Measurements from ENCODE around the gene ABHD4. TPM values are rescaled to one million over a fixed set of nuclear protein-coding genes. Genes with fewer than 3 reads are reported as not detected.

Gene ABHD4
- total and polyA plus RNA-seq, 10 of the 15 experiments (the other 5 are each of a cell fraction or from before 2014, with no cell fraction given), result 5.4 to 28.7 (median 10.8) TPM

- RAD21 ChIA-PET (ENCODE audit: unreplicated experiment), result no interaction called here
- H3K9ac ChIP-seq (ENCODE audit: control insufficient read depth, insufficient read depth, low read length), result no peak overlapping the region
- intact Hi-C loops (cut with micrococcal nuclease; ENCODE audit: unreplicated experiment) (no loop called here), in situ Hi-C loops (cut with MboI) (loop anchor here (5.0 kb wide), 1 partner anchor 280 kb away; no protein-coding TSS in a partner anchor)
- peaks cover 35% of the 10 kb centered on the region for H3K79me2 ChIP-seq (ENCODE audit: control insufficient read depth, insufficient read depth, low read length)
- SMC1A ChIA-PET (ENCODE audit: uncharacterized antibody, unreplicated experiment), result no interaction called here
- H3K4me2 ChIP-seq (ENCODE audit: control insufficient read depth, insufficient read depth), result no peak overlapping the region
- POLR2A ChIA-PET, result no interaction called here
- H3K27ac ChIP-seq (ENCODE audit: control insufficient read depth, insufficient read depth), result no peak overlapping the region
- CTCF ChIA-PET, result no interaction called here
- DNase-seq (ENCODE audit: low read depth, low spot score) (no peak), FAIRE-seq (no peak), ATAC-seq (peak; percentile 71)
- TF ChIP-seq CREM (IDR thresholded peaks at IDR 0.05; ENCODE audit: low read depth) (0 out of 2 replicates have a peak, but pooled peaks have one; percentile 20), CREB1 (IDR thresholded peaks at IDR 0.05; ENCODE audit: low read depth) (peak; percentile 63; the same call in 1 of the 2 replicates), ATF7 (IDR thresholded peaks at IDR 0.05; ENCODE audit: low read depth) (peak; percentile 47; the same call in 1 of the 2 replicates), NFYA (IDR thresholded peaks at IDR 0.05; ENCODE audit: borderline replicate concordance, low read depth, low read length) (no peak), E2F4 (IDR thresholded peaks at IDR 0.05; ENCODE audit: low read depth, low read length) (no peak)
- TF ChIP-seq, protein P1, sequence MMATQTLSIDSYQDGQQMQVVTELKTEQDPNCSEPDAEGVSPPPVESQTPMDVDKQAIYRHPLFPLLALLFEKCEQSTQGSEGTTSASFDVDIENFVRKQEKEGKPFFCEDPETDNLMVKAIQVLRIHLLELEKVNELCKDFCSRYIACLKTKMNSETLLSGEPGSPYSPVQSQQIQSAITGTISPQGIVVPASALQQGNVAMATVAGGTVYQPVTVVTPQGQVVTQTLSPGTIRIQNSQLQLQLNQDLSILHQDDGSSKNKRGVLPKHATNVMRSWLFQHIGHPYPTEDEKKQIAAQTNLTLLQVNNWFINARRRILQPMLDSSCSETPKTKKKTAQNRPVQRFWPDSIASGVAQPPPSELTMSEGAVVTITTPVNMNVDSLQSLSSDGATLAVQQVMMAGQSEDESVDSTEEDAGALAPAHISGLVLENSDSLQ (IDR thresholded peaks at IDR 0.05), result peak; percentile 13; the same call in 1 of the 2 replicates
- H3K36me3 ChIP-seq (ENCODE audit: control insufficient read depth in 2 of 2, insufficient read depth in 2 of 2, low read length in 1 of 2), result peaks cover 1 to 11% of the 10 kb centered on the region in 2 experiments; a peak in 2 of 4 replicates
- no TSS peak for BruUV-seq (replicated peaks)
- no peak overlapping the region for H2AFZ ChIP-seq (ENCODE audit: control insufficient read depth, low read depth, low read length)
- no peaks in the 10 kb centered on the region for H3K27me3 ChIP-seq (replicated peaks in 1 of 2; ENCODE audit: control insufficient read depth in 2 of 2, insufficient read depth in 2 of 2, low read length in 1 of 2)
- H3K9me3 ChIP-seq (replicated peaks; ENCODE audit: control insufficient read depth, insufficient read depth, low read length), result no peaks in the 10 kb centered on the region
- peaks cover 7% of the 10 kb centered on the region; the same call in 1 of the 2 replicates for H3K4me1 ChIP-seq (ENCODE audit: control insufficient read depth, insufficient read depth, low read length)
- no peak overlapping the region for H3K4me3 ChIP-seq
- 83% methylated on average over 6 of the region's 6 CpGs for WGBS (ENCODE audit: insufficient coverage, insufficient replicate concordance, low lambda C conversion rate, missing lambda C conversion rate)
- no peaks in the 10 kb centered on the region for H4K20me1 ChIP-seq (ENCODE audit: control insufficient read depth, insufficient read depth)
Observed at GRCh38 chr14:22577334-22577908, 20.7 kb upstream of the ABHD4 start.
